ENCODE data around the gene POLR1A. TPM values are rescaled to one million over a fixed set of nuclear protein-coding genes. Genes with fewer than 3 reads are reported as not detected.

The POLR1A gene
- total and polyA plus RNA-seq, 2 of the 8 experiments (the other 6 are each of a cell fraction or from before 2014, with no cell fraction given), result 8.9 to 58.1 TPM

DNA sequence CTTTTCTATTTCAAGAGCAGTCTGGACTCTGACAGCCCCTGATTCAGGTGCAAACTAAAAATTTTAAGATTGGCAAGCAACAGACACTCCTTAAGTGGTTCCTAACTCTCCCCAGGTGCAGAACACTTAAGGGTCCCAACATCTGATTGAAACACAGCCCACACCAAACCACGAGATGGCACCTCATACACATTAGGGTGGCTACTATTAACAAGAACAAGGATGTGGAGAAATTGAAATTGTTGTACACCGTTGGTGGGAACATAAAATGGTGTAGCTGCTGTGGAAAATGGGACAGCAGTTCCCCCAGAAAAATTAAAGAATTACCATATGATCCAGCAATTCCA is 82.3 kb downstream of the POLR1A start:
- H3K23ac ChIP-seq (ENCODE audit: insufficient read length), result no peak overlapping the region
- no peak overlapping the region for H2BK15ac ChIP-seq (ENCODE audit: low read length)
- no peak overlapping the region for H2BK20ac ChIP-seq (ENCODE audit: low read length)
- no peak overlapping the region for H3K4ac ChIP-seq (replicated peaks; ENCODE audit: insufficient read length, low read depth, low read length)
- H3K79me1 ChIP-seq (ENCODE audit: low read depth, low read length), result no peaks in the 10 kb centered on the region
- H4K20me1 ChIP-seq (replicated peaks in 1 of 2; ENCODE audit: control insufficient read depth in 1 of 2, insufficient read depth in 2 of 2, low read length in 2 of 2), result peaks cover 2 to 3% of the 10 kb centered on the region in 2 experiments
- H3K23me2 ChIP-seq (ENCODE audit: low read depth, low read length), result no peaks in the 10 kb centered on the region
- ChIA-PET POLR2A (ENCODE audit: partially characterized antibody) (interaction anchor here (1.6 kb wide), 1 partner anchor 27 kb away, joined by 3 read pairs; no protein-coding TSS in a partner anchor), CTCF (ENCODE audit: partially characterized antibody) (interaction anchor here (1.1 to 3.1 kb wide), 5 partner anchors 13 to 196 kb away, joined by 3 to 12 read pairs (median 6); no protein-coding TSS in a partner anchor)
- H2AK5ac ChIP-seq (ENCODE audit: low read depth, low read length), result no peak overlapping the region
- H3K18ac ChIP-seq (ENCODE audit: extremely low read depth, low read length), result no peak overlapping the region
- no peaks in the 10 kb centered on the region for H3K79me2 ChIP-seq (ENCODE audit: control insufficient read depth in 1 of 2, insufficient read depth in 2 of 2, low read length in 2 of 2)
- no peak overlapping the region for H3K14ac ChIP-seq (ENCODE audit: insufficient read length)
- H3K36me3 ChIP-seq (ENCODE audit: control insufficient read depth in 2 of 4, insufficient read depth in 4 of 4, low read length in 3 of 4), result peaks cover 14 to 28% (median 24%) of the 10 kb centered on the region in 4 experiments
- H3K9ac ChIP-seq (replicated peaks in 1 of 4; ENCODE audit: extremely low read depth in 1 of 4, low read depth in 3 of 4, low read length in 3 of 4), result no peak overlapping the region
- DNase-seq (ENCODE audit: low read depth in 1 of 2, low spot score in 2 of 2) (no peak), FAIRE-seq (no peak)
- H2BK5ac ChIP-seq (ENCODE audit: low read depth, low read length), result no peak overlapping the region
- H3K27ac ChIP-seq (ENCODE audit: low read depth, low read length), result no peak overlapping the region
- H3K56ac ChIP-seq (replicated peaks; ENCODE audit: insufficient read length, low read depth, low read length), result no peak overlapping the region
- H4K5ac ChIP-seq (ENCODE audit: insufficient read length, low read depth, low read length), result no peak overlapping the region
- H3K9me3 ChIP-seq (ENCODE audit: insufficient read depth in 2 of 2, low read depth in 1 of 2, low read length in 1 of 2), result no peaks in the 10 kb centered on the region
- H4K8ac ChIP-seq (ENCODE audit: extremely low read depth, insufficient read depth, low read length), result no peak overlapping the region
- H4K91ac ChIP-seq (replicated peaks; ENCODE audit: insufficient read length, low read length), result no peak overlapping the region
- WGBS, 2 experiments (ENCODE audit: extremely low coverage in 1 of 2, insufficient coverage in 1 of 2, insufficient read length in 1 of 2, insufficient replicate concordance in 2 of 2, low coverage in 1 of 2, low lambda C conversion rate in 2 of 2, missing lambda C conversion rate in 1 of 2), result 88% methylated on average over 2 of the region's 2 CpGs; no CpG with 5 or more reads in 1 of the 2 experiments
- H2BK12ac ChIP-seq (ENCODE audit: low read depth, low read length), result no peak overlapping the region
- no peaks in the 10 kb centered on the region for H3K27me3 ChIP-seq (replicated peaks in 1 of 4; ENCODE audit: control insufficient read depth in 3 of 4, extremely low read depth in 1 of 4, insufficient read depth in 3 of 4, low read length in 3 of 4)
- no peak overlapping the region for H2BK120ac ChIP-seq (replicated peaks; ENCODE audit: low read depth, low read length)
- H3K4me1 ChIP-seq (replicated peaks in 1 of 4; ENCODE audit: control insufficient read depth in 3 of 4, insufficient read depth in 4 of 4, low read length in 3 of 4), result no peaks in the 10 kb centered on the region
- H3K4me3 ChIP-seq (ENCODE audit: extremely low read depth in 1 of 4, insufficient read depth in 2 of 4, low read depth in 3 of 4, low read length in 4 of 4), result no peak overlapping the region
- H3K4me2 ChIP-seq (ENCODE audit: insufficient read depth in 1 of 2, low read depth in 2 of 2, low read length in 2 of 2), result no peak overlapping the region
- no peak overlapping the region for H2AFZ ChIP-seq (ENCODE audit: low read length)
- TF ChIP-seq POLR2AphosphoS5 (IDR thresholded peaks at IDR 0.05; ENCODE audit: low read depth, low read length) (no peak), PHF8 (conservative IDR thresholded peaks at IDR 0.05; ENCODE audit: low read depth, low read length) (no peak), SIRT6 (IDR thresholded peaks at IDR 0.05; ENCODE audit: low read length) (no peak), KDM5A (IDR thresholded peaks at IDR 0.05; ENCODE audit: low read length) (no peak), EGR1 (IDR thresholded peaks at IDR 0.05; ENCODE audit: borderline replicate concordance, low read depth, low read length) (no peak), YY1 (IDR thresholded peaks at IDR 0.05; ENCODE audit: low read depth, low read length) (no peak)
- TF ChIP-seq, protein P1, sequence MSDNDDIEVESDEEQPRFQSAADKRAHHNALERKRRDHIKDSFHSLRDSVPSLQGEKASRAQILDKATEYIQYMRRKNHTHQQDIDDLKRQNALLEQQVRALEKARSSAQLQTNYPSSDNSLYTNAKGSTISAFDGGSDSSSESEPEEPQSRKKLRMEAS (IDR thresholded peaks at IDR 0.05), result no peak

Measured in H1 (cell line).